Testis (tissue), 3 donors: ENCODE measurements around the gene PNMA8C. TPM values are rescaled to one million over a fixed set of nuclear protein-coding genes. Genes with fewer than 3 reads are reported as not detected.

Experiments used
- DNase-seq: peaks from one replicate; pipeline ENCODE4 v3.0.0-alpha.2; 2019
- H3K27ac ChIP-seq, 2 donors: fragments of 200-600 bp; sonication (generic); one replicate each; pipeline ENCODE4 v1.5.1; 2019
- H3K27me3 ChIP-seq: fragments of 200-600 bp; sonication (generic); one replicate; pipeline ENCODE4 v1.5.1; 2019
- H3K36me3 ChIP-seq: fragments of 200-600 bp; sonication (generic); one replicate; pipeline ENCODE4 v1.5.1; 2017; ENCODE audit warnings: low read depth; ENCODE audit errors: missing control alignments
- H3K4me1 ChIP-seq: fragments of 200-600 bp; sonication (generic); one replicate; pipeline ENCODE4 v1.5.1; 2019
- H3K4me3 ChIP-seq, 2 donors: fragments of 200-600 bp; sonication (generic); one replicate each; pipeline ENCODE4 v1.5.1; 2017 to 2019
- H3K9me3 ChIP-seq: fragments of 200-600 bp; sonication (generic); one replicate; pipeline ENCODE4 v1.5.1; 2017
- POLR2A ChIP-seq: fragments of 450-650 bp; IDR thresholded peaks from one replicate; pipeline ENCODE4 v1.6.1; 2017; ENCODE audit warnings: antibody characterized with exemption, mild to moderate bottlenecking, moderate library complexity
- WGBS, 2 donors: methylation state at CpG; one replicate each; pipeline ENCODE4 v1.1.5; 2018; 5-methylcytosine and 5-hydroxymethylcytosine counted together
- intact Hi-C: fragments of 100-400 bp; cut with DNase I; formaldehyde crosslinking; loops from one replicate; pipeline ENCODE4 v1.15.1; 2023; ENCODE audit warnings: low total_unique reads
- polyA plus RNA-seq: library from polyadenylated mRNA; stranded (reverse); fragments of 350-450 nt; fragmentation: Illumina TruSeq; extraction: RNeasy Lipid Tissue Mini Kit (QIAGEN cat#74804); gene quantifications from one replicate; pipeline ENCODE4 v1.2.3, GENCODE V29; 2014; ENCODE audit warnings: low read depth, low replicate concordance; ENCODE audit not compliant: insufficient read depth
- total RNA-seq, 2 donors: library from RNA; depleted of rRNA; stranded (reverse); fragments of >200 nt; gene quantifications; one replicate each; pipeline ENCODE4 v1.2.3, GENCODE V29; 2016
- TF ChIP-seq, protein P1 (sequence below), 3 experiments: fragments of 450-650 bp in 2 of 3; fragments of 200-600 bp in 1 of 3; sonication (generic) in 1 of 3; IDR thresholded peaks; one replicate each; pipeline ENCODE4 v1.5.1; 2016 to 2019; ENCODE audit warnings: antibody characterized with exemption in 3 of 3, mild to moderate bottlenecking in 2 of 3, moderate library complexity in 1 of 3

The PNMA8C gene
- total and polyA plus RNA-seq, 3 donors from 2014 or later = 1.2 to 1.9 (median 1.4) TPM

DNA sequence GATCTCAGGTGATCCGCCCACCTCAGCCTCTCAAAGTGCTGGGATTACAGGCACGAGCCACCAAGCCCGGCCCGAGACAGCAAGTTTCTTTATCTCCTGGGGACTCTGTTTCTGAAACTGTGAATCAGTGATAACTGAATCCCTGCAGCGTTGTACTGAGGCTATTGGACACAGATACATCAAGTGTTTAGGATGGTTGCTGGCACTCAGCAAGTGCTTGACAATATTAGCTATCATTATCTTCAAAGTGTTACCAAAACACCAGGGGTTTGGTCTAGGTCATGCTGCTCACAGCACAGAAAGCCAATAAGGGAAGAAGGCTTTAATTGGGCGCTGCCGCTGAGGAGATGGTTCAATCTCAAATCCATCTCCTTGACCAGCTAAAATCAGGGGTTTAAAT is 20.5 kb upstream of the PNMA8C start:
- H3K36me3 ChIP-seq = no peaks in the 10 kb centered on the region
- H3K27ac ChIP-seq = no peak overlapping the region
- H3K9me3 ChIP-seq = no peaks in the 10 kb centered on the region
- TF ChIP-seq, protein P1, sequence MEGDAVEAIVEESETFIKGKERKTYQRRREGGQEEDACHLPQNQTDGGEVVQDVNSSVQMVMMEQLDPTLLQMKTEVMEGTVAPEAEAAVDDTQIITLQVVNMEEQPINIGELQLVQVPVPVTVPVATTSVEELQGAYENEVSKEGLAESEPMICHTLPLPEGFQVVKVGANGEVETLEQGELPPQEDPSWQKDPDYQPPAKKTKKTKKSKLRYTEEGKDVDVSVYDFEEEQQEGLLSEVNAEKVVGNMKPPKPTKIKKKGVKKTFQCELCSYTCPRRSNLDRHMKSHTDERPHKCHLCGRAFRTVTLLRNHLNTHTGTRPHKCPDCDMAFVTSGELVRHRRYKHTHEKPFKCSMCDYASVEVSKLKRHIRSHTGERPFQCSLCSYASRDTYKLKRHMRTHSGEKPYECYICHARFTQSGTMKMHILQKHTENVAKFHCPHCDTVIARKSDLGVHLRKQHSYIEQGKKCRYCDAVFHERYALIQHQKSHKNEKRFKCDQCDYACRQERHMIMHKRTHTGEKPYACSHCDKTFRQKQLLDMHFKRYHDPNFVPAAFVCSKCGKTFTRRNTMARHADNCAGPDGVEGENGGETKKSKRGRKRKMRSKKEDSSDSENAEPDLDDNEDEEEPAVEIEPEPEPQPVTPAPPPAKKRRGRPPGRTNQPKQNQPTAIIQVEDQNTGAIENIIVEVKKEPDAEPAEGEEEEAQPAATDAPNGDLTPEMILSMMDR (IDR thresholded peaks at IDR 0.05) = no peak
- TF ChIP-seq POLR2A = no peak
- no peaks in the 10 kb centered on the region for H3K27me3 ChIP-seq
- intact Hi-C loops = no loop called here
- no peak overlapping the region for H3K4me3 ChIP-seq
- 48 to 51% methylated on average over 7 of the region's 7 CpGs for WGBS, 2 donors
- H3K4me1 ChIP-seq = peaks cover 11% of the 10 kb centered on the region
- no peak for DNase-seq

DNA sequence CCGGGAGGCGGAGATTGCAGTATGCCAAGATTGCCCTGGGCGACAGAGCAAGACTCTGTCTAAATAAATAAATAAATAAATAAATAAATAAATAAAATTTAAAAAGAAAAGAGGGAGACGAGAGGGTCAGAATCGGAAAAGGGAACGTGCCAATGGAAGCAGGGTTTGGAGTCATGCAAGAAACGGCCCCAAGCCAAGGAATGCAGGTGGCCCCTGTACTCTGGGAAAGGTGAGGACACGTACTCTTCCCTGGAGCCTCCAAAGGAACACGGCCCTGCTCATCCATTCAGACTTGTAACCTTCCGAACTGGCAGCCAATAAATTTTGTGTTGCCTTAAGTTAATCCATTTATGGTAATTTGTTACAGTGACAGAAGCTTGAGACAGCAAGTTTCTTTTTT is 19.9 kb upstream of the PNMA8C start:
- H3K4me3 ChIP-seq = no peak overlapping the region

DNA sequence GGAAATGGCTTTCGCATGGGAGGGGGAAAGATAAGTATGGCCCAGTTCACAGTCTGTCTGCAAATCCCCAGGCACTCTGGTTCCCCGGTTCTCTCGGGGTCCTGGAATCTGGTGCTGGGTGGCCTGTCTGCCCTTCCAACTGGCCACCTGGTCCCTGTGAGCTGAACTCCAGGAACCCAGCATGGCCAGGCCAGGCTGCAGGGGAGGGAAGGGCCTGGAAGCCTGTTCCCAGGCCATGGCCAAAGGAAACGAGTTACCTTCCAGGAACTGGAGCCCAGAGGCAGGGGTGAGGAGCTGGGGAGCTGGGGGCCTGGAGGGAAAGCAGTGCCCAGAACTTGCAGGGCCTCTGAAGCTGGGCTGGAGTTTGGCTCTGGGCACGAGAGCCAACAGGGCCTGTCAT is 19.1 kb upstream of the PNMA8C start:
- TF ChIP-seq POLR2A = no peak
- TF ChIP-seq, protein P1 (IDR thresholded peaks at IDR 0.05) = no peak
- H3K27ac ChIP-seq = peak overlapping the region; percentile 50 to 66
- WGBS, 2 donors = 38 to 57% methylated on average over 5 of the region's 5 CpGs
- H3K4me3 ChIP-seq = no peak overlapping the region
- intact Hi-C loops = no loop called here
- H3K4me1 ChIP-seq = peaks cover 16% of the 10 kb centered on the region
- DNase-seq = no peak
- no peaks in the 10 kb centered on the region for H3K27me3 ChIP-seq
- no peaks in the 10 kb centered on the region for H3K36me3 ChIP-seq
- H3K9me3 ChIP-seq = no peaks in the 10 kb centered on the region

More for the DNA sequence above, 19.9 kb upstream of the PNMA8C start:
- DNase-seq = no peak
- intact Hi-C loops = no loop called here
- no peaks in the 10 kb centered on the region for H3K27me3 ChIP-seq
- WGBS, 2 donors = 70 to 86% methylated on average over 10 of the region's 10 CpGs
- no peaks in the 10 kb centered on the region for H3K36me3 ChIP-seq
- H3K27ac ChIP-seq = no peak overlapping the region
- peaks cover 11% of the 10 kb centered on the region for H3K4me1 ChIP-seq
- TF ChIP-seq, protein P1 (IDR thresholded peaks at IDR 0.05) = no peak
- no peak for TF ChIP-seq POLR2A
- H3K9me3 ChIP-seq = no peaks in the 10 kb centered on the region

DNA sequence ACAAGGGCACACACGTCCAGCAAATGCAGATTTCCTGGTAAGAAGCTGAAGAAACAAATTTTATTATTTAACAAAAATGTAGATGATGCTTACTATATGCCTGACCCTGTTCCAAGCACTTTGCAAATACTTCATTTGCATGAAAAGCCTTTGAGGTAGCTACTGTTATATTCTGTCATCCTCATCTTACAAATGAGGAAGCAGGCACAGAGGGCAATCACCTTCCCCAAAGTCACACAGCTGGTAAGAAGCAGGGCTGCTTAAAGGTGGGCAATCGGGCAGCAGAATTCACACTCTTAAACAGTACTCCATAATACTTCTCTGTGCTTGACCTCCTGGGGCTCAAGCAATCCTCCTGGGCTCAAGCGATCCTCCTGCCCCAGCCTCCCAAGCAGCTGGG is 18.3 kb upstream of the PNMA8C start:
- no peaks in the 10 kb centered on the region for H3K36me3 ChIP-seq
- H3K4me3 ChIP-seq = no peak overlapping the region
- TF ChIP-seq POLR2A = no peak
- TF ChIP-seq, protein P1 (IDR thresholded peaks at IDR 0.05) = no peak
- 52 to 55% methylated on average over 3 of the region's 3 CpGs for WGBS, 2 donors
- no peaks in the 10 kb centered on the region for H3K27me3 ChIP-seq
- H3K9me3 ChIP-seq = no peaks in the 10 kb centered on the region
- H3K4me1 ChIP-seq = peaks cover 24% of the 10 kb centered on the region
- intact Hi-C loops = no loop called here
- H3K27ac ChIP-seq = no peak overlapping the region
- DNase-seq = no peak

DNA sequence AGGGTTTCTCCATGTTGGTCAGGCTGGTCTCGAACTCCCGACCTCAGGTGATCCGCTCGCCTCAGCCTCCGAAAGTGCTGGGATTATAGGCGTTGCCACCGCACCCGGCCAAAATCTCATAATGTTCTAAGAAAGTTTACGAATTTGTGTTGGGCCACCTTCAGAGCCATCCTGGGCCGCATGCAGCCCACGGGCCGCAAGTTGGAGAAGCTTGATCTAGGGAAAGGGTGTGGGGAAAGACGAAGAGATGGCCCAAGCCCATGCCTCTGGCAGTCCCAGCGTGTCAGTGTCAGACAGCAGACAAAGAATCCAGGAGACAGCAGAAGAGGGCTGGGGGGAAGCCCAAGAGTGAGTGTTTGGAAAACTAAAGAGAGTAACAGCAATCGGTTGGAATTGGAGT is 17.3 kb upstream of the PNMA8C start:
- H3K4me3 ChIP-seq = no peak overlapping the region
- intact Hi-C loops = no loop called here
- TF ChIP-seq POLR2A = no peak
- TF ChIP-seq, protein P1 (IDR thresholded peaks at IDR 0.05) = no peak

More for the DNA sequence above, 17.3 kb upstream of the PNMA8C start:
- Histone ChIP-seq H3K27ac (no peak overlapping the region), H3K4me1 (peaks cover 31% of the 10 kb centered on the region), H3K9me3 (no peaks in the 10 kb centered on the region), H3K36me3 (no peaks in the 10 kb centered on the region), H3K27me3 (no peaks in the 10 kb centered on the region)
- no peak for DNase-seq
- WGBS, 2 donors = 87 to 88% methylated on average over 14 of the region's 15 CpGs
